ENCODE results near the gene KMT5C. TPM values are rescaled to one million over a fixed set of nuclear protein-coding genes. Genes with fewer than 3 reads are reported as not detected.
A peak's percentile ranks its signal among the peaks of the same experiment; 100 is the strongest.

KMT5C gene
- total RNA-seq, 4 donors from 2014 or later: 5.0 to 8.7 (median 8.1) TPM

GRCh38 chr19:55352549-55353145 is 13.0 kb downstream of the KMT5C start:
- Histone ChIP-seq H3K4me3 (no peak overlapping the region), H3K27ac (replicated peaks in 1 of 4) (no peak overlapping the region), H3K4me1 (peaks cover 18 to 23% (median 20%) of the 10 kb centered on the region in 4 donors), H3K9me3 (no peaks in the 10 kb centered on the region), H3K36me3 (peaks cover 0 to 4% (median 1%) of the 10 kb centered on the region in 4 donors), H3K27me3 (peaks cover 11 to 84% (median 46%) of the 10 kb centered on the region in 4 donors)
- intact Hi-C loops (cut with DNase I): no loop called here
- TF ChIP-seq POLR2AphosphoS5 (IDR thresholded peaks at IDR 0.05): no peak
- no peak for TF ChIP-seq EP300 (IDR thresholded peaks at IDR 0.05)
- no peak for TF ChIP-seq POLR2A (IDR thresholded peaks at IDR 0.05; ENCODE audit: low read depth)
- TF ChIP-seq CTCF (IDR thresholded peaks at IDR 0.05): no peak
- 67% methylated on average over 25 of the region's 25 CpGs for WGBS
- DNase-seq (ENCODE audit: extremely low spot score): no peak

GRCh38 chr19:55353356-55353802 is 13.7 kb downstream of the KMT5C start:
- WGBS: 5% methylated on average over 20 of the region's 24 CpGs
- Histone ChIP-seq H3K9me3 (no peaks in the 10 kb centered on the region), H3K4me3 (peak overlapping the region; percentile 41 to 63 (median 46)), H3K27ac (replicated peaks in 1 of 4) (no peak overlapping the region), H3K4me1 (peaks cover 18 to 23% (median 20%) of the 10 kb centered on the region in 4 donors), H3K27me3 (peaks cover 11 to 88% (median 46%) of the 10 kb centered on the region in 4 donors), H3K36me3 (peaks cover 0 to 3% (median 0%) of the 10 kb centered on the region in 4 donors)
- intact Hi-C loops (cut with DNase I): no loop called here
- no peak for DNase-seq (ENCODE audit: extremely low spot score)
- TF ChIP-seq POLR2AphosphoS5 (IDR thresholded peaks at IDR 0.05) (no peak), POLR2A (IDR thresholded peaks at IDR 0.05; ENCODE audit: low read depth) (no peak), CTCF (IDR thresholded peaks at IDR 0.05) (no peak), EP300 (IDR thresholded peaks at IDR 0.05) (no peak)

- WGBS: 9% methylated on average over 16 of the region's 72 CpGs
- no peaks in the 10 kb centered on the region for H3K9me3 ChIP-seq
- DNase-seq (ENCODE audit: extremely low spot score): no peak
- intact Hi-C loops (cut with DNase I): no loop called here
- peak overlapping the region; percentile 41 to 63 (median 46) for H3K4me3 ChIP-seq
- H3K4me1 ChIP-seq: peaks cover 18 to 23% (median 20%) of the 10 kb centered on the region in 4 donors
- no peak overlapping the region for H3K27ac ChIP-seq (replicated peaks in 1 of 4)
- H3K27me3 ChIP-seq: peaks cover 11 to 91% (median 46%) of the 10 kb centered on the region in 4 donors
- no peaks in the 10 kb centered on the region for H3K36me3 ChIP-seq
- TF ChIP-seq CTCF (IDR thresholded peaks at IDR 0.05) (no peak), POLR2AphosphoS5 (IDR thresholded peaks at IDR 0.05) (no peak), EP300 (IDR thresholded peaks at IDR 0.05) (no peak), POLR2A (IDR thresholded peaks at IDR 0.05; ENCODE audit: low read depth) (no peak)
Observed at GRCh38 chr19:55353803-55354697, 14.4 kb downstream of the KMT5C start.

GRCh38 chr19:55354698-55355212 is 15.1 kb downstream of the KMT5C start, which contains the start of gene COX6B2:
Gene COX6B2 (minus strand): TSS chr19:55354719. CDS start chr19:55354521, 198 bp downstream.
- 0% methylated on average over 4 of the region's 43 CpGs for WGBS

More at GRCh38 chr19:55354698-55355212, 15.1 kb downstream of the KMT5C start, which contains the start of gene COX6B2:
- H3K27me3 ChIP-seq: peaks cover 11 to 85% (median 46%) of the 10 kb centered on the region in 4 donors
- no peaks in the 10 kb centered on the region for H3K9me3 ChIP-seq
- H3K4me3 ChIP-seq: peak within 1 kb of the TSS; percentile 41 to 63 (median 46)
- no peaks in the 10 kb centered on the region for H3K36me3 ChIP-seq
- intact Hi-C loops (cut with DNase I): no loop called here
- H3K27ac ChIP-seq (replicated peaks in 1 of 4): no peak within 1 kb of the TSS
- TF ChIP-seq EP300 (IDR thresholded peaks at IDR 0.05) (no peak), CTCF (IDR thresholded peaks at IDR 0.05) (no peak), POLR2A (IDR thresholded peaks at IDR 0.05; ENCODE audit: low read depth) (no peak), POLR2AphosphoS5 (IDR thresholded peaks at IDR 0.05) (no peak)
- peaks cover 18 to 23% (median 20%) of the 10 kb centered on the region in 4 donors for H3K4me1 ChIP-seq
- DNase-seq (ENCODE audit: extremely low spot score): no peak

Data from esophagus muscularis mucosa (tissue), 4 donors.